DND-41 (cell line): ENCODE measurements around the gene CLPTM1L.

Experiments used
- CTCF ChIP-seq: IDR thresholded peaks from 2 replicates; pipeline ENCODE4 v1.5.1; 2012; ENCODE audit warnings: borderline replicate concordance, low read length, moderate library complexity, mild to moderate bottlenecking; ENCODE audit not compliant: poor library complexity, severe bottlenecking; ENCODE audit errors: extremely low read depth
- EZH2 ChIP-seq: IDR thresholded peaks from 3 replicates; pipeline ENCODE4 v1.6.1; 2012; ENCODE audit warnings: borderline replicate concordance, low read depth, mild to moderate bottlenecking, moderate library complexity, low read length, inconsistent platforms; ENCODE audit not compliant: severe bottlenecking

- TF ChIP-seq CTCF = peak; percentile 16
- TF ChIP-seq EZH2 = no peak
Measured at GRCh38 chr5:1380011-1380817, 35.3 kb upstream of the CLPTM1L start.
